Activated gamma-delta T cell (primary cell): ENCODE data around the gene SLC34A3.
A peak's percentile ranks its signal among the peaks of the same experiment; 100 is the strongest.

Experiments
- DNase-seq: peaks from one replicate; lab custom pipeline; 2025; lab: John Stamatoyannopoulos, UW

SLC34A3 gene

DNA sequence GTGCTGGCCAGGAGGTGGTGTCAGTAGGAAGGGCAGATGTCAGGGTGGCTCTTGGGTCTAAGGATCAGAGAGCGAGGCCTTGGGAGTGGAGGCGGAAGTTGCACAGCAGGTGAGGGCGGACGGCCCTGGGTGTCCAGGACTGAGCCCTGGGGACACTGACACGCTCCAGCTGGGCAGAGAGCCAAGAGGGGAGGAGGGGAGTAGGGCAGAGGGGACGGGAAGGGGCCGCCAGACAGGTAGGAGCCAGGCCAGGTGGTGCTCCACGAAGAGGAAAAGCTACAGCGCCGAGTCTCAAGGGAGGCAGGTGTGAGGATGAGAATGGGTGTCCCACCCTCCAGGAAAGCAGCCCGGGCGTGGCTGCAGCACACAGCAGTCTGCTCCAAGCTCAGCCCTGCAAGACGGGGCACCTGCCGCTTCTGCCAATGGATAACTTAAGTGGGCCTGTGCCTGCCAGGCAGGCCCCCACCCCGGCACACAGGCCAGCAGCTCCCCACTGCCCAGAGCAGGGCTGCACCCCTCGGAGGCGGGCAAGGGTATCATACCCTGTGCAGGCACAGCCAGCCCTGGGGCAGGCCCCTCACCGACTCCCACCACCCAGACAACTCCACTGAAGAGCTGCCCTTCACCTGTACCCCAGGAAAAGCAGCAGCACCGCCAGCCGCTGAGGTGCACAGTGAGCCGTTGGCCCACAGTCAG lies 35.0 kb upstream of the SLC34A3 start:
- no peak for DNase-seq

DNA sequence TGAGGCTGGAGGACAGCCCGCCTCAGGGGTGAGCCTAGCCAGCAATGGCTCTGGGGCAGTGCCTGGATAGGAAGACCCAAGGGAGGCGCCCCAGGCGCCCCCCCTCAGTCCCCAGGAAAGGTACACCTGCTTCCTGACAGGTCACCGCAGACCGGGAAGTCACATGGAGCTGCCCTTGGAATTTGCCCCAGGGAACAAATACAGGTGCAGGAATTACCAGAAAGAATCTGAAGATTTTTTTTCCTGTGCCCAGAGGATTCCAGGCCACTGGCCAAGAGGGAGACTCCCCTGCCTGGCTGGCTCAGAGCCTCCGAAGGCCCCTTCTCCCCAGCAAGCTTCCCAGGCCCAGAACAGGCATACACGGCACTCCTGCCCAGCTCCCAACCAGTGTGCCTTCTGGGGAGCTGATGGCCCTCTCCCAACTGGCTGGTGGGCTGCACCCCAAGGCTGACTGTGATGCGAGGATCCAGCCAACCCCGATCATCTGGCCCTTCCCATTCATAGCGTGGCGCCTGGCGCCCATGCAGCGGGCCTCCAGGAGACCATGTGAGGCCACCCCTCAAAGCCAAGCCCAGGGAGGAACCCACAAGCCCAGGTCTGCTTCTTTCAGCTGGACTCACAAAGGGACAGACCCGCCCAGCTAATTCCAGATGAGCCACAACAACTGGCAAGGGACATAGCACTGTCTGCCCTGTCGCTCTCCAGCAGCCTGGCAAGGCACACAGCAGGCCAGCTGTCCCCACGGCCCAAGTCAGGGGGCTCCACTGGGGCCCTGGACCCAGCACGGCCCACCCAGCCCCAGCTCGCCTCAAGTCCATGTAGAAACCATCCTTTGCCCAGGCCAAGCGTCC lies 32.4 kb upstream of the SLC34A3 start:
- no peak for DNase-seq

- no peak for DNase-seq
Measured at GRCh38 chr9:137198902-137199283, 31.8 kb upstream of the SLC34A3 start.

DNA sequence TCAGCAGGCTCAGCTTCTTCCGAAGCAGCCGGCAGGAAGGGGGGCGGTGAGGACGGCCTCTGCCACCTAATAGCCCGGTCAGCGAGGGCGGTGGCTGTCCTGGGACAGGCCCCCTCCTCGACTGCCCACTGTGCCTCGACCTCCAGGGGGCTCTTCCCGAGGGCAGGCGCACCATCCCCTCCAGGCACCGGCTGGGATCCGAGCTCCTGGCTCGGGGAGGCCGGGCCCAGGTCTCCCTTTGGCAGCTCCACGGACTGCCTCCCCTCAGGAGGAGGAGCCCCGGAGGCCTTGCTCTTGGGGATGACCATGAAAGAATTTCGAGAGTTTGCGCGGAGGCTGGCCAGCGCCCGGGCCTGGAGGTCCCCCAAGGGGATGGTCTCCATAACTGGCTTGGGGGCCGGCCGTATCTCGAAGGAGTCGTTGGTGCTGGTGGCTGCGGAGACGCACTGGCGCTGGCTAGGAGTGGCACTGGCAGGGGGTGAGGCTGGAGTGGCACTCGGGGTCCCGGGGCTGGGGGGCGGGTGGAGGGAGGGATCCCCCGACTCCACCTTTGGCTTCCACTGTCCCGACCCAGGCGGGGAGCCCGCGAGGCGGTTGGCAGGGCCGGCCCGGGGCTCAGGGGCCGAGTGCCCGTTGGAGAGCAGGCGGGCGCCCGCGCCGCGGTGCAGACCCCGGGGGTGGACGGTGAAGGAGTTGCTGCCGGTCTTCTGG lies 31.1 kb upstream of the SLC34A3 start:
- no peak for DNase-seq

DNA sequence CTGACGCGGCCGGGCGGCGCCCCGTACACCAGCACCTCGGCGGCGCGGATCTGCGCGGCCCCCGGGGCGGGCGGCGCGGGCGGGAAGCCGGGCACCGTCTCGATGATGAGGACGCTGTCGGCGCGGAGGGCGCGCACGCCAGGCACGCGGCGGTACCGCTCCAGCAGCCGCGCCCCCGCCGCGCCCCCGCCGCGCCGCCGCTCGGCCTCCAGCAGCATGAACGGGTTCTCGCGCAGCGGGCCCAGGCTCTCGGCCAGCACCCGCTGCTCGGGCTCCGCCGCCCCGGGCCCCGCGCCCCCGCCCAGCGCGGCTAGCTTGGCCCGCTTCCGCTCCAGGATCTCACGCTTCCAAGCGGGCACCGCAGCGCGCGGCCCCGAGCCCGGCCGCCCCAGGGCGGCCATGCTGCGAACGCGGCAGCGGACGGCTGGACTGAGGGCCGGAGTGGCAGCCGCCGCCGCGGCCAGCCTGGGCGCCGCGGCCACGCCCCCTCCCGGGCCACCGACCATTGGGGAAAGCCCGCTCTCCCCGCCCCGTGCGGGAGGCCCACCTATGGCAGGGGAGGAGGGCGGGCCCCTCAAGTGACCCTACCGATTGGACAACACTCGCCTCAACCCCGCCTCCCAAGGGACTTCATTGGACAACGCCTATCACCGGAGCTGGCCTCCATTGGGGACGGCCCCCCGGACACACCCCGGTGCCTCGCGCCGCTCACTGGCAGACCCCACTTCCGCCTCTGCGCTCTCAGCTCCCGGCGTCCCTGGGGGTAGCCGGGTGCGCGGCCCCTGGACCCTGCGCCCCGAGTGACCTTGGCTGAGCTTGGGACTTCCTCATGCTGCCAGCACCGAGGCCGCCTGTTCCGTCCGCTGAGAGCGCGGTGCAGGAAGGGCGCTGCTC lies 30.1 kb upstream of the SLC34A3 start, which contains the start of gene TPRN:
Gene TPRN, minus strand, starts transcription at position 431 of the 894 bp plus-strand sequence. Its CDS starts 30 bp downstream, at position 401.
- DNase-seq: peak; percentile 89

- no peak for DNase-seq
Measured at GRCh38 chr9:137201205-137201868, 29.4 kb upstream of the SLC34A3 start.

DNA sequence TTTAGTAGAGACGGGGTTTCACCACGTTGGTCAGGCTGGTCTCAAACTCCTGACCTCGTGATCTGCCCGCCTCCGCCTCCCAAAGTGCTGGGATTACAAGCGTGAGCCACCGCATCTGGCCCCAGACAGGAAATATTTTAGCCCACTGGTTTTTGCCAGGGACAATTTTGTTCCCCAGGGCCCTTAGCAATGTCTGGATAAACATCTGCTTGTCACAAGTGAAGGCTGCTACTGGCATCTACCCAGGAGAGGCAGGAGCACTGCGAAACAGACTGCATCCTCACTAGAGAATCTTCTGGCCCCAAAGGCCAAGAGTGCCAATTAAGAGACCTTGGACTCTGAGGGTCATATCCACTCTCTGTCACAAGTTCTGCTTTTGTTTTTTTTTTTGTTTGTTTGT lies 27.7 kb upstream of the SLC34A3 start:
- no peak for DNase-seq

GRCh38 chr9:137204731-137205125 lies 26.0 kb upstream of the SLC34A3 start:
- DNase-seq: no peak

DNA sequence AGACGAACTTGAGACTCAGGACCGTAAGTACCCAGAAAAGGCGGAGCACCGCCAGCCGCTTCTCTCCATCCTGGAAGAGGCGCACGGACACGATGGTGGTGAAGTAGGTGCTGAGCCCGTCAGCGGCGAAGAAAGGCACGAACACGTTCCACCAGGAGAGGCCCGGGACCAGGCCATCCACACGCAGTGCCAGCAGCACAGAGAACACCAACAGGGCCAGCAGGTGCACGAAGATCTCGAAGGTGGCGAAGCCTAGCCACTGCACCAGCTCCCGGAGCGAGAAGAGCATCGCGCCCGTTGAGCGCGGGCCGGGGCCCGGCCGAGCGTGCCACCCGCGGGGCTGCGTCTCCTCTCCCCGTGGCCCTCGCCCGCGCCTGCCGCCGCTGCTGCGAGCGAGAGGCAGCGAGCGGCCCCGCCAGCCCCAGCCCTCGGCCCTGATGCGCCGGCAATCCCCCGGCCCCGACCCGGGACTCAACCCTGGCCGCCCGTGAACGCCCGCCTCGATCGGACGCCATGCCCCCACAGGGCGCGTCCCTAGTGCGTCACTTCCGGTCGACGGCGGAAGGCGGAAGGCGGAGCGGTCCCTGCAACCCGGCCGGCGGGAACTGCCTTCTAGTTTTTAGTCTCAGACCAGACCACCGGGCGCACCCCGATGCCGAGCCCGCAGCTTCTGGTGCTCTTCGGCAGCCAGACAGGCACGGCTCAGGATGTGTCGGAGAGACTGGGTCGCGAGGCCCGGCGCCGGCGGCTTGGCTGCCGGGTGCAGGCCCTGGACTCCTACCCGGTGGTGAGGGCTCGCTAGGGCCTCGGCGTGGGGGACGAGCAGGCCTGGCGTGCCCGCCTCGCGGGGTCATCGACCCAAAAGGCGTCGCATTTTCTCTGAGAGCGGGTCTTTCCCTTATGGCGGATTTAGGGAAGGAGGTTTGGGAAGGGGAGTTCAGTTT lies 25.3 kb upstream of the SLC34A3 start, which contains the start of the genes NDOR1 and TMEM203:
Gene NDOR1, plus strand, starts transcription at position 575 of the 944 bp plus-strand sequence. Its CDS starts 78 bp downstream, at position 653.
Gene TMEM203, minus strand, starts transcription at position 523 of the 944 bp plus-strand sequence. Its CDS starts 234 bp downstream, at position 289.
- DNase-seq: peak; percentile 92

- DNase-seq: no peak
Measured at GRCh38 chr9:137206602-137207001, 24.1 kb upstream of the SLC34A3 start.

DNA sequence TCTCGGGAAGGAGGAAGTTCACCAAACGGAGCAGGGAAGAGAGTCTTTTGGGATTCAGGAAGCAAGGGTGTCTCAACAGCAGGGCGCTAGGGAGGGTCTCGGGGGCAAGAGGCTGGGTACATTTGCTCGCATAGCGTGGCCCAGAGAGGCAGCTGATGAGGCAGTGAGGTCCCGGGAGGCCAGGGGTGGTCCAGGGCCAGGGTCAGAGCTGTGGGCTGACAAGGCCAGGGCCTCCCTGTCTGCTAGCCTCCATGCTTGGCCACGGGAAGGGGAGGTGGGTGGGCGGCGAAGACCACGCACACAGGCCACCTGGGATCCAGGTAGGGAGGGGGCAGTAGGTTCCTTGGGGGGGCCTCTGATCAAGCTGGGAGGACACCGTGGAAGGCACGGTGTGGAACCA lies 19.2 kb upstream of the SLC34A3 start:
- no peak for DNase-seq

- DNase-seq: no peak
Measured at GRCh38 chr9:137212520-137212919, 18.2 kb upstream of the SLC34A3 start.

DNA sequence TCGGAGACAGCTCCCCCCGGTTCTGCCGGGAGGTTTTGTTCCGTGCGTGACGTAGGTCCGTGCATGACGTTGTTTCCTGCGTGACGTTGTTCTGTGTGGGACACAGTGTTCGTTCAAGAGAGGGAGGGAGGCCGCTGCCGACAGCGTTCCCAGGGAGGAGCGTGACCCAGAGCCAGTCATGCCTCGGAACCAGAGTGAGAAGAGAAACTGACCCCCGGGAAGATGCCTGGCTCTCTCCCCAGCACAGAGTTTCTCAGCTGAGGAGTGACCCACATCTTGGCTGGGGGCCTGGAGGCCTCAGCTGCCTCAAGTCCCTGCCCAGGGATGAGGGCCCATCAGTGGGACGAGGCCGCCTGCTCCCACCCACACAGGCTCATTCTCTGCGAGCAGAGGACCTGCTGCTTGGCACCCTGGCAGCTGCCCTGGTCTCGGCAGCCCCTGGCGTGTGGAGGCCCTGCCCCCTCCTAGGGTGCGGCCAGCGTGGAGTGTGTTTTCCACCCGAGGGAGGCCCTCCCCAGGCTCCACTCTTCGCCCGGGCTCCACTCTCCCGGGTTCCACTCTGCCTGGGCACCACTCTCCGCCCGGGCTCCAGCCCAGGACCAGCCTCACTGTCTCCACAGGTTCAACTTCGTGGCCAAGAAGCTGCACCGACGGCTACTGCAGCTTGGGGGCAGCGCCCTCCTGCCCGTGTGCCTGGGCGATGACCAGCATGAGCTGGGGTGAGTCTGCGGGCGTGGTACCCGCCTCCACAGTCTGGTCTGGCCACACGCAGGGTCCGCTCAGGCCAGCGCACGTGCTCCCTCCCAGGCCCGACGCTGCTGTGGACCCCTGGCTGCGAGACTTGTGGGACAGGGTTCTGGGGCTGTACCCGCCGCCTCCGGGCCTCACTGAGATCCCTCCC lies 17.3 kb upstream of the SLC34A3 start:
- DNase-seq: no peak

GRCh38 chr9:137214620-137215019 lies 16.1 kb upstream of the SLC34A3 start:
- DNase-seq: no peak

GRCh38 chr9:137215196-137215986 lies 15.3 kb upstream of the SLC34A3 start:
- no peak for DNase-seq

DNA sequence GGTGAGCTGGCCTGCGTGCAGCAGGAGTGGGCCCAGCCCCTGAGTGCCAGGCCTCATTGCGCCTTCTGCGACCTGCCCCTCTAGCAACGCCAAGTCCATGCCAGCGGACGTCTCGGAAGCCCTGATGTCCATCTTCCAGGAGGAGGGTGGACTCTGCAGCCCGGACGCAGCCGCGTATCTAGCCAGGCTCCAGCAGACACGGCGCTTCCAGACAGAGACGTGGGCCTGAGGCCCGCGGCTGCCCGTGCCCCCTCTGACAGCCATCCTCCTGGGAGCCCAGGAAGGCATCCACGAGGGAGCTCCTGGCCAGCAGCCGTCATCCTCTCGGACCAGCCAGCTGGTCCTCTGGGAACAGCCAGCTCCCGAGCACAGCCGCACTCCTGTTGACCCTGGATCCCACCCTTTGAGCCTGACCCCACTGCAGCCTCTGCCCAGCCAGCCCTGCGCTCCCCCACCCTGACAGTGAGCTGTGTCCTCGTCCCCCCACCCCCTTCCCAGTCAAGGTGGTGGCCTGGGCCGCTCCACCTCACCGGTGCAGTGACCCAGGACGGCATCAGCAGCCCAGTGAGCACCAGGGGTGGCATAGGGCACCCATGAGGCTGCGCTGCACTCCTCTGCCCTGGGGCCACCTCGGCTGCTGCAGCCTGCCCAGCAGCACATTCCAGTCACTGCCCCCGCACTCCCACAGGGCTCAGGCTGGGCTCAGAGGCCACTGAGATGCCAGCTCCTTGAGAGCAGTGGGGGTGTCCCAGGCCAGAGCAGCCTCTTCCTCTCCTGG lies 14.3 kb upstream of the SLC34A3 start:
- DNase-seq: no peak
